Sigmoid colon (tissue), 4 donors: ENCODE data around the gene EIF3L.

ENCODE experiments used
- EP300 ChIP-seq, 4 donors: sonication (generic); formaldehyde crosslinking; IDR thresholded peaks; one replicate each; pipeline ENCODE4 v1.6.1; 2017; ENCODE audit warnings: antibody characterized with exemption in 4 of 4
- POLR2A ChIP-seq, 2 donors: fragments of 450-650 bp; IDR thresholded peaks; one replicate each; pipeline ENCODE4 v1.6.1; 2016; ENCODE audit warnings: antibody characterized with exemption in 2 of 2, mild to moderate bottlenecking in 2 of 2, moderate library complexity in 2 of 2
- POLR2AphosphoS5 ChIP-seq, 4 donors: sonication (generic); formaldehyde crosslinking; IDR thresholded peaks; one replicate each; pipeline ENCODE4 v1.6.1; 2017; ENCODE audit warnings: antibody characterized with exemption in 4 of 4
- TF ChIP-seq, protein P1 (sequence below), 4 experiments: fragments of 450-650 bp in 3 of 4; fragments of 200-600 bp in 1 of 4; IDR thresholded peaks; one replicate each; pipeline ENCODE4 v1.5.1; 2016 to 2019; ENCODE audit warnings: antibody characterized with exemption in 4 of 4, mild to moderate bottlenecking in 3 of 4, moderate library complexity in 2 of 4

DNA sequence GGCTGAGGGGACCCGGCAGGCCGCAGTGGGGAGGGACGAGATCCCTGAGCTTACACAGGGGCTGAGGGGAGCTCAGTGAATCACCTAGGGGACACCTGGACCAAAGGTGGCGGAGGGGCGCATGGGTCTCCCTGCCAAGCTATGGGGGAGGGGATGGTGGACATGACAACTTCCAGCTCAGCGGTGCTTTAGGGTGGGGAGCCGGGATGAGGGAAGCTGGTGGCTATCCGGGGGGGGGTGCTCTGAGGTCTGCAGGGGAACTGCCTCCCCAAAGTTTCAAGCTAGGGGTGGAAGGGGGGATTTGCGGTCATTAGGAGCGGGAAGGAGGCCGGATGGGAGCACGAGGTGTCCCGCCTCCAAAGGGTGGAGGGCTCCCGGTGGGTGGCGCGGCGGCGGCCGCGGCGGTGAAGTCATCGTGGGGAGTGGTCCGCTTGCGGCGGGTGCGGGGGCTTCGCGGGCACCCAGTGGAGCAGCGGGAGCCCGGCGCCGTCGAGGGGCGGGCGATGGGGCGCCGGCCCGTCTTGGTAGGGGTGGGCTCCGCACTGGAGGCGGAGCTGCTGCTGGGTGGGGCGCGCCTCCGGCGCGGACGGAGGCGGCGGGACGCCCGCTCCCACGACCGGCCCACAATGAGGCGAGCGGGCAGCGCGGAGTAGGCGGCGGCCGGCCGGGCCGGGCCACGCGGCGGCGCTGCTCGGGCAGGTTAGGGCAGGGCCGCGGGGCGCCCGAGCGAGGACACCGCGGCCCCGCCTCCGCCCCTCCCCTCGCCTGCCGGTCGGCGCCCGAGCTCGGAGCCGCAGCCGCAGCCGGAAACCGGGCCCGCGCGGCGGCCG is 56.5 kb downstream of the EIF3L start, which contains the start of gene MICALL1:
- TF ChIP-seq, protein P1, sequence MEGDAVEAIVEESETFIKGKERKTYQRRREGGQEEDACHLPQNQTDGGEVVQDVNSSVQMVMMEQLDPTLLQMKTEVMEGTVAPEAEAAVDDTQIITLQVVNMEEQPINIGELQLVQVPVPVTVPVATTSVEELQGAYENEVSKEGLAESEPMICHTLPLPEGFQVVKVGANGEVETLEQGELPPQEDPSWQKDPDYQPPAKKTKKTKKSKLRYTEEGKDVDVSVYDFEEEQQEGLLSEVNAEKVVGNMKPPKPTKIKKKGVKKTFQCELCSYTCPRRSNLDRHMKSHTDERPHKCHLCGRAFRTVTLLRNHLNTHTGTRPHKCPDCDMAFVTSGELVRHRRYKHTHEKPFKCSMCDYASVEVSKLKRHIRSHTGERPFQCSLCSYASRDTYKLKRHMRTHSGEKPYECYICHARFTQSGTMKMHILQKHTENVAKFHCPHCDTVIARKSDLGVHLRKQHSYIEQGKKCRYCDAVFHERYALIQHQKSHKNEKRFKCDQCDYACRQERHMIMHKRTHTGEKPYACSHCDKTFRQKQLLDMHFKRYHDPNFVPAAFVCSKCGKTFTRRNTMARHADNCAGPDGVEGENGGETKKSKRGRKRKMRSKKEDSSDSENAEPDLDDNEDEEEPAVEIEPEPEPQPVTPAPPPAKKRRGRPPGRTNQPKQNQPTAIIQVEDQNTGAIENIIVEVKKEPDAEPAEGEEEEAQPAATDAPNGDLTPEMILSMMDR (IDR thresholded peaks at IDR 0.05) = no peak
- TF ChIP-seq POLR2A (IDR thresholded peaks at IDR 0.05) (no peak), POLR2AphosphoS5 (IDR thresholded peaks at IDR 0.05) (peak in 2 of 4 donors; percentile 56 to 63), EP300 (IDR thresholded peaks at IDR 0.05) (no peak)
